NT2/D1 (cell line): ENCODE results near the gene KCTD10.
"Not testable (repeated sequence)": the region's sequence is repeated elsewhere in the genome, so short reads cannot be mapped to it uniquely, and the experiment has no call there.

ENCODE experiments used
- DNase-seq: peaks from one replicate; pipeline ENCODE4 v3.0.0-alpha.2; 2011; ENCODE audit warnings: low read depth, low spot score
- H3K27me3 ChIP-seq: 2 replicates; pipeline ENCODE4 v1.6.0; 2011; ENCODE audit warnings: mild to moderate bottlenecking; ENCODE audit not compliant: insufficient read length, insufficient read depth
- H3K36me3 ChIP-seq: 2 replicates; pipeline ENCODE4 v1.6.1; 2011; ENCODE audit warnings: mild to moderate bottlenecking, low read length, mixed read lengths; ENCODE audit not compliant: insufficient read depth, insufficient read length
- H3K4me1 ChIP-seq: 2 replicates; pipeline ENCODE4 v1.5.1; 2011; ENCODE audit not compliant: insufficient read depth, insufficient read length
- H3K4me3 ChIP-seq: 2 replicates; pipeline ENCODE4 v1.5.1; 2011; ENCODE audit warnings: low read depth; ENCODE audit not compliant: insufficient read length
- H3K9ac ChIP-seq: 2 replicates; pipeline ENCODE4 v1.6.0; 2011; ENCODE audit warnings: low read depth; ENCODE audit not compliant: insufficient read length
- H3K9me3 ChIP-seq: 2 replicates; pipeline ENCODE4 v1.5.1; 2011; ENCODE audit warnings: mild to moderate bottlenecking, low read length; ENCODE audit not compliant: insufficient read depth
- SUZ12 ChIP-seq: IDR thresholded peaks from 2 replicates; pipeline ENCODE4 v1.6.1; 2011; ENCODE audit not compliant: insufficient read length, insufficient read depth; ENCODE audit errors: extremely low read depth
- YY1 ChIP-seq: IDR thresholded peaks from 2 replicates; pipeline ENCODE4 v1.6.1; 2011; ENCODE audit not compliant: insufficient read length, insufficient read depth
- ZNF274 ChIP-seq: IDR thresholded peaks from 2 replicates; pipeline ENCODE4 v1.6.1; 2011; ENCODE audit warnings: mild to moderate bottlenecking, low read depth, low read length

KCTD10 gene

GRCh38 chr12:109430244-109430643, 46.9 kb downstream of the KCTD10 start:
- DNase-seq, result no peak

GRCh38 chr12:109428804-109429203, 48.3 kb downstream of the KCTD10 start:
- not testable (repeated sequence) for H3K9ac ChIP-seq, H3K4me3 ChIP-seq, DNase-seq, H3K4me1 ChIP-seq, H3K36me3 ChIP-seq, H3K27me3 ChIP-seq, H3K9me3 ChIP-seq

More at GRCh38 chr12:109430244-109430643, 46.9 kb downstream of the KCTD10 start:
- TF ChIP-seq SUZ12, result no peak
- TF ChIP-seq ZNF274, result no peak
- TF ChIP-seq YY1, result no peak
- Histone ChIP-seq H3K9ac (no peak overlapping the region), H3K9me3 (no peaks in the 10 kb centered on the region; the same call in 1 of the 2 replicates), H3K27me3 (no peaks in the 10 kb centered on the region), H3K4me3 (no peak overlapping the region), H3K4me1 (peaks cover 5% of the 10 kb centered on the region), H3K36me3 (no peaks in the 10 kb centered on the region)

- TF ChIP-seq SUZ12, result no peak
- no peak for TF ChIP-seq ZNF274
- no peak for TF ChIP-seq YY1
- H3K4me1 ChIP-seq, result no peaks in the 10 kb centered on the region
- DNase-seq, result peak; percentile 82
- no peaks in the 10 kb centered on the region for H3K36me3 ChIP-seq
- no peak overlapping the region for H3K4me3 ChIP-seq
- H3K9ac ChIP-seq, result no peak overlapping the region
- no peaks in the 10 kb centered on the region; the same call in 1 of the 2 replicates for H3K9me3 ChIP-seq
- H3K27me3 ChIP-seq, result no peaks in the 10 kb centered on the region
Observed at GRCh38 chr12:109428037-109428629, 49.0 kb downstream of the KCTD10 start.

GRCh38 chr12:109423392-109423791, 53.7 kb downstream of the KCTD10 start:
- Histone ChIP-seq H3K36me3 (no peaks in the 10 kb centered on the region), H3K27me3 (no peaks in the 10 kb centered on the region), H3K9me3 (no peaks in the 10 kb centered on the region), H3K4me1 (no peaks in the 10 kb centered on the region), H3K4me3 (no peak overlapping the region), H3K9ac (no peak overlapping the region)
- DNase-seq, result no peak
- TF ChIP-seq ZNF274, result no peak
- no peak for TF ChIP-seq YY1

- H3K9me3 ChIP-seq, result no peaks in the 10 kb centered on the region
- TF ChIP-seq ZNF274 (no peak), YY1 (no peak), SUZ12 (no peak)
- no peak for DNase-seq
- H3K4me1 ChIP-seq, result no peaks in the 10 kb centered on the region
- no peaks in the 10 kb centered on the region for H3K27me3 ChIP-seq
- no peak overlapping the region for H3K9ac ChIP-seq
- no peak overlapping the region for H3K4me3 ChIP-seq
- H3K36me3 ChIP-seq, result no peaks in the 10 kb centered on the region
Observed at GRCh38 chr12:109422251-109422650, 54.8 kb downstream of the KCTD10 start.

GRCh38 chr12:109421355-109422087, 55.6 kb downstream of the KCTD10 start:
- H3K9me3 ChIP-seq, result no peaks in the 10 kb centered on the region
- no peaks in the 10 kb centered on the region for H3K27me3 ChIP-seq
- H3K4me3 ChIP-seq, result no peak overlapping the region
- H3K36me3 ChIP-seq, result no peaks in the 10 kb centered on the region
- no peak overlapping the region for H3K9ac ChIP-seq
- no peaks in the 10 kb centered on the region for H3K4me1 ChIP-seq
- TF ChIP-seq SUZ12 (no peak), ZNF274 (no peak), YY1 (no peak)
- no peak for DNase-seq

GRCh38 chr12:109418848-109419480, 58.1 kb downstream of the KCTD10 start:
- no peak for DNase-seq
- Histone ChIP-seq H3K27me3 (no peaks in the 10 kb centered on the region), H3K9me3 (no peaks in the 10 kb centered on the region), H3K4me3 (no peak overlapping the region), H3K4me1 (no peaks in the 10 kb centered on the region), H3K9ac (no peak overlapping the region), H3K36me3 (no peaks in the 10 kb centered on the region)
- TF ChIP-seq ZNF274, result no peak
- TF ChIP-seq YY1, result no peak
- TF ChIP-seq SUZ12, result no peak

- H3K4me3 ChIP-seq, DNase-seq, H3K36me3 ChIP-seq, H3K27me3 ChIP-seq, H3K4me1 ChIP-seq, H3K9ac ChIP-seq, H3K9me3 ChIP-seq: not testable (repeated sequence)
Observed at GRCh38 chr12:109406147-109406546, 71.0 kb downstream of the KCTD10 start.

- DNase-seq, H3K4me3 ChIP-seq, H3K4me1 ChIP-seq, H3K9me3 ChIP-seq, H3K9ac ChIP-seq, H3K27me3 ChIP-seq, H3K36me3 ChIP-seq: not testable (repeated sequence)
Observed at GRCh38 chr12:109404841-109405240, 72.3 kb downstream of the KCTD10 start.
